GM19193 (cell line): ENCODE data around the gene UFD1.

Experiments
- POLR2A ChIP-seq: IDR thresholded peaks from 4 replicates; pipeline ENCODE4 v1.6.1; 2011; ENCODE audit not compliant: insufficient read depth, insufficient read length; ENCODE audit errors: extremely low read depth

The UFD1 gene

DNA sequence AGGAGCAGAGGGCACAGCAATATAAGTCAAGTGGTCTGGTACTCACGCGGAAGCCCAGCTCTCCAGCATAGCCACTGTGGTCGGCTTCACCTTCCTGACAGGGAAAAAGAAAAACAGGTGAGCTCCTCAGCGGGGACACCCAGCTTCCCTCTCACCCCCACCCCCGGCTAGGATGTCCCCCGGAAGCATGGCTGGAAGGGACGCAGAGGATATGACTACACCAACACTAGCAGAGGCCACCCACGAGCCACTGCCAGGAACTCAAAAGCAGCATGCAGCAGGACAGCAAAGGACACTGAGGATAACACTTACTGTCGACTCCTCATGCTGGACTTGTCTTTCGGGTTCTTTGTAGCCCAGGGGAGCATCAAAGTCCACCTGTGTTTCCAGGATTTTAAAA, 22.5 kb downstream of the UFD1 start:
- no peak for TF ChIP-seq POLR2A

DNA sequence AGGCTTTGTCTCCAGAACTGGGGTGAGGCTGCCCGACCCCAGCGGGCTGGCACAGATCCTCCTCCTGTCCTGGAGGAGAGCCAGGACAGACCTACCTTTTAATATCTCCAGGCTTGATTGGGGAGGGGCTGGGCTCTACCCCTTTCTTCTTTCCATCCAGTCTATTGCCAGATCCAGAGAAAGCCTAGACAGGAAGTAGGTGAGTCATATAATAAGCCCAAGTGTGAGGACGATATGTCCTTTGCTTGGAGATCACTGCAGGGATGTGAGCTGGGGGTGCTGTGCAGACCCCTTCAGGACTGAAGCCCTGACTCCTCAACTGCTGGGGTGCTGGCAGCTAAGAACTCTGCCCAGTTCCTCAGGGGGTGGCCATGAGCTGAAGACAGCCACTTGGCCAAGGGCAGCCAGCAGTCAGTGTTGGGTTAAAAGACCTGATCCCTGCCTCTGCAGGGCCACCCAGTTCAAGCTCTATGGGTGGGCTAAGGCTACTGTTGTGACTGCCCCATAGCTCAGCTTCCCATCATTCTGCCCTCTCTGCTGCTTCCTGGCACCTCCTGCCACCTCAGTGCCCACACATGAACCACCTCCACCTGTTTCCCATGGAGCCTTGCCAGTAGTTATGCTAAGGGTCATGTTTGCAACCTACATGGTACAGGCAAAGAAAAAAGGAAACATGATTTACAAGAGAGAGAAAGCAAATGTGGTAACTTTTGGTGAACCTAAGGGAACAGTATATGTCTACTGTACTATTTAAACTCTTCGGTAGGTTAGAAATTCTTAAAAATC, 23.2 kb downstream of the UFD1 start:
- no peak for TF ChIP-seq POLR2A

DNA sequence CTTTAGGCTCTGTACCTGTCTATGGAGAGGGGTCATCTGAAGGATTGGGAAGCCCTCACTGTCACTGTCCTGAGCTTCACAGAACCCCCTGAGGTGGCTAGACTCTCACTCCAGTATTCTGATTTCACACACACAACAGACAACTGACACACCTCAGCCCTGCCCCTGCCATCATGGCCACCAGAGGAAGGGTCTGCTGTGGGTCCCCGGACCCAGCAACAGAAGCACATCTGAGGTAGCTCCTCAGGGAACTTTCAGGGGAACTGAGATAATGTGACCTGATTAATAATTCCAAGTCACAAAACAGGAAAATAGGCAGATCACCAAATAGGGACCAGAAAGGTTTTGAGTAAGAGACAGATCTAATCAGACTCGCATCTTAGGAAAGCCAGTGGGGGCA, 24.0 kb downstream of the UFD1 start:
- no peak for TF ChIP-seq POLR2A

DNA sequence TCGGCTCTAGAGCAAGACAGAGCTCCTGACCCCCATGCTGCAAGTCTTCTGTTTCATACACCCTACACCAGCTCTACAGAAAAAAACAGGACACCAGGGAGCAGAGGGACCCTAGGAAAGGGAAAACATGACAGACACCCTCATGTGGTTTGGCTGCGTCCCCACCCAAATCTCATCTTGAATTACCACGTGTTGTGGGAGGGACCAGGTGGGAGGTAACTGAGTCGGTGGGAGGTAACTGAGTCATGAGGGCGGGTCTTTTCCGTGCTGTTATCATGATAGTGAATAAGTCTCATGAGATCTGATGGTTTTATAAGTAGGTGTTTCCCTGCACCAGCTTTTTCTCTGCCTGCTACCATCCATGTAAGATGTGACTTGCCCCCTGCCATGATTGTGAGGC, 24.8 kb downstream of the UFD1 start:
- TF ChIP-seq POLR2A: no peak

DNA sequence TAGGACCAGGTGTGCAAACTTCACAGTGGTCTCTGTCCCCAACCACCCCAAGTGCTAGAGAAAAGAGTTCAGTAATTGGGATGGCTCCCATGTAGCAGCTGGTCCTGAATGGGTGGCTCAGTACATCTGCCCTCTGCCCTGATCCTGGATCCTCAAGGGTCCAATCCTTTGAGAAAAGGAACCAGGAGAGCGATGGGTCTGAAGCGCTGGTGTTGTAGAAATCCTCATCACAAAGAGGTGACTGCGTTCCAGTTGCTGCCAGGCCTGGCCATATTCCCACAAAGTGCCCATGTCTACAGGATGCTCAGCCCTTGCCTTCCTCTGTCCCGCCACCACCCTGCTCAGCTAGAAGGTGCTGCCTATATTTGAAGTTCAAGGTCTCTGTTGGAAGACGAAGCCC, 25.3 kb downstream of the UFD1 start:
- TF ChIP-seq POLR2A: no peak

DNA sequence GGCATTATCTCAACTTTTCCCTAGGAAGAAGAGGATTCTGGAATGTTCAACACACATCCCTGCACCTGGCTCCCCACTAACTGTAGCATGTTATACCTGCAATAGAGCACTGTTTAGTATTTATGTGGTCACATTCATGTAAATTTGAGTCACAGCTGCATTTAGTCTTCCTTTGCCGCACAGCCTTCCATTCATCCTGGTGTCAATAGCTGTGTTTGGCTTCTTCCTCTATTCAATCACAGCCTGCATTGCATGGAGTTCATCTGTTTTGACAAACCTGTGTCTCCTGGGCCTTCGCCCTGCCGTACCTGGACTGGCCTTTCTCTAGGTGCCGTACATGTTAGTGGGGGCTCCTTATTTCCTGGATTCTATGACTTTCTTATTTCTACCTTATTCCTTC, 27.4 kb downstream of the UFD1 start:
- no peak for TF ChIP-seq POLR2A

DNA sequence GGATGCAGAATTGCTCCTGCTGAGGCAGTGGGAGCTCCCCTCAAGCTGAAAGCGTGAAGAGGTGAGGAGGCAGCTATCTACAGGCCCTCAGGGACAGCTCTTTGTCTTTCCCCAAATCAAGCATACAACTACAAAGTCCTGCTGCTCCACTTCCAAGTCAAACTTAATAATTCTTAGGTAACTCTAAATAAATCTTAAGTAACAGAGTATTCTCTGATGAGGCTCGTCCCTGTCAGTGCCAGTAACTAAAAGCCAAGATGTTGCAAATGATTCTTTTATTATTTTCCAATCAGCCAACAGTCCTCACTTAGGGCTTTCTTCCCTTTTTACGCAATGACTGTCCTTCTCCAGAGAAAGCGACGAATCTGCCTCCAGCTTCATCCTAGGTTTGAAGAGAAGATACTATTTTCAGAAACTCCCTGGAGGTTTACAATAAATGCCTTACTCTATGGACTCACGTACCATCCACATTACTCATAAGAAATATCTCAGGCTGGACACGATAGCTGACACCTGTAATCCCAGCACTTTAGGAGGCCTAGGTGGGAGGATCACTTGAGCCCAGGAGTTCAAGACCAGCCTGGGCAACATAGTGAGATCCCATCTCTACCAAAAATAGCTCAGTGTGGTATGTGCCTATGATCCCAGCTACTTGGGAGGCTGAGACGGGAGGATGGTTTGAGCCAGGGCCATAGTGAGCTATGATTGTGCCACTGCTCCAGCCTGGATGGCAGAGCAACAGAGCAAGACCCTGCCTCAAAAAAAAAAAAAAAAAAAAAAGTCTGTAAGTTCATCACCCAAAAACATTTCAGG, 28.4 kb downstream of the UFD1 start:
- TF ChIP-seq POLR2A: no peak

DNA sequence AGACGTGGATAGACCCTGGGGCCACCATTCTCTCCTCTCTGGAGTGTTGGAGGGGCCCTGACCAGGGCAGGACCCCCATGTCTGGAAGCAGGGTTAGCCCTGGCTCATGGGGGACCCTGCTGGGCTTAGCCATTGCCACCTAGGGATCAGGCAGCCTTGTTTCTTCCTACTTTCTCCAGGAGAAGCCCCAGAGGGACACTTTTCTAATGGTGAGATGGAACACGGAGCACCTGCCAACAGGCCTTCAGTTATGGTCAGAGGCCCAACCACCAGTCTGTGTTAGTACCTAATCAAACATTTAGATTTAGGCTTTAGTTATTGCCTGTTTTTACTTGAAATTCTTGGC, 29.6 kb downstream of the UFD1 start:
- no peak for TF ChIP-seq POLR2A

DNA sequence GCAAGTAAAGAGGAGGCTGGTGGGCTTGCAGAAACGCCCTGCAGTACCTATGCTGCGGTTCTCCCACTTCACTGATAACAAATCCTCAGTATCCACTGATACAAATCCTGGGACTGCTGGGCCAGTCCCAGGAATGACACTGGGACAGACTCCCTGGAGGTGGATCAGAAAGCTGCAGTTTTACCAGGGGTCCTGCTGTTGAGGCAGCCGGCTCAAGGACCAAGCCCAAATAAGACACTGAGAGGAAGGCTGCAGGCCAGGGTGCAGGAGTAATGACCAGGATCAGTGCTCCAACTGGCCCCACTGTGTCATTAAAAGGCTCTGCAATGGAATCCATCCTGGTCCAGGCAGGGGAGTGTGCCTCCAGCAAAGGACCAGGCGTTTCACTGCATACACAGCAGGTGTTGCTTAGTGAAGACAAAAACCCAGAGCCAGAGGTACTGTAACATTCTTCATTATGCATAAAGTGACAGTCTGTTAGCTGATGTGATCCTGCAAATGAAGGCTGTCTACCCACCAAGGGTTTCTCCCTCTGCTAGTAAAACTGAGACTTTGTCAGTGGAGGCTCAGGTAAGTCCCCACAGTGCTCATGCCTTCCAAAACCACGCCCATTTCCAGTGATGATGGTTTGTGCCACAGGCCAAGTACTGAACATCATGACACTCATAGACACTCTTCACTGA, 30.1 kb downstream of the UFD1 start:
- TF ChIP-seq POLR2A: no peak

DNA sequence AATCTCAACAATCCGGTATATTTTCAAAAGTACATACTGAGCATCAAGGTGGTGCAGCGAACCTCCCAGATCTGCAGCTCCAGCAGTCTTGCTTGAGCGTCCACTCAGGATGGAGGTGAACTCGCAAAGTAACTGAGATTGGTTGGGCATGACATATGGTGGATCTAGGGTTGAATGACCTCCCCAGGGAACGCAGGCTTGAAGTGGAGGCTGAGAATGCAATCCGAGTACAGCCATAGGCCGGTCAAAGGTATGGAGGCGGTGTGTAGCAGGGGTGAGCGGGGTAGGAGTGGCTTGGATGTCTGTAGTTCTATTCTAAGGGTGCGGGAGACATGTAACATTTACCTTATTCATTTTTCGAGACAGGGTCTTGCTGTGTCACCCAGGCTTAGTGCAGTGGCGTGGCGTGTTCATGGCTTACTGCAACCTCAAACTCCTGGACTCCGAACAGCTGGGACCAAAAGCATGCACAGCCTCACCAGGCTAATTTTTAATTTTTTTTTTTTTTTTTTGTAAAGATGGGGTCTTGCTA, 30.9 kb downstream of the UFD1 start:
- no peak for TF ChIP-seq POLR2A

DNA sequence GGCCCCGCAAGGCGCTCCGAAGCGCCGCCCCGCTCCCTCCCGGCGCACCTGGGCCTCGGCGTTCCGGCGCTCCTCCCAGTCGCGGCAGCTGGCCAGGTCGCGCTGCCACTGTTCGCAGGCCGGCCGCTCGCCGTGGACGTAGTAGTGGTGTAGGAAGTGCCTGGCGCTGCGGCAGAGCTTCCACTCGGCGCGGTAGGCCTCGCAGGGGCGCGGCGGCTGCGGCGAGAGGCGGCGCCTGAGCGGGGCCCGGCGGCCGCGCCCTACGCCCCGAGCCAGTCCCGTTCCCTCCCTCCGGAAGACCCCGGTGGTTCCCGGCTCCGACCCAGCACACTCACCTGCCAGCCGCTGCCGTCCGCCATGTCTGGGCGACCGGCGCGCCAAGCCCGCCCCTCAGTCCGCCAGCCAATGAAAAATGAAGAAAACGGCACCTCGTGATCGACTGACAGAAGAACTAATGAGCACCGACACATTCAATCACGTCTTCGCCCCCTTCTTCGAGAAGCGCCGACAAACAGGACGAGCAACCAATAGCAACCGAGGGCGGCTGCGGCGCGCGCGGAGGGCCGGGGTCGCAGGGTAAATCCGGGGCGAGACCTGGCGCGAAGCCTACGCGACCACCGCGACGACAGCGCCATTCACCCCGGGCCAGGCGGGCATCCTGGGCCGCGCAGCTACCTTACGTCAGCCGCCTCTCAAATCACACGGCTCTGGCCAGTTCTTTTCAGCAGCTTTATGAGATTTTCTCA, 31.5 kb downstream of the UFD1 start, which contains the start of gene C22orf39:
C22orf39 (minus strand) TSS at position 382 of the 746 bp plus-strand sequence; CDS start at position 359, 23 bp downstream.
- TF ChIP-seq POLR2A: peak; percentile 86

DNA sequence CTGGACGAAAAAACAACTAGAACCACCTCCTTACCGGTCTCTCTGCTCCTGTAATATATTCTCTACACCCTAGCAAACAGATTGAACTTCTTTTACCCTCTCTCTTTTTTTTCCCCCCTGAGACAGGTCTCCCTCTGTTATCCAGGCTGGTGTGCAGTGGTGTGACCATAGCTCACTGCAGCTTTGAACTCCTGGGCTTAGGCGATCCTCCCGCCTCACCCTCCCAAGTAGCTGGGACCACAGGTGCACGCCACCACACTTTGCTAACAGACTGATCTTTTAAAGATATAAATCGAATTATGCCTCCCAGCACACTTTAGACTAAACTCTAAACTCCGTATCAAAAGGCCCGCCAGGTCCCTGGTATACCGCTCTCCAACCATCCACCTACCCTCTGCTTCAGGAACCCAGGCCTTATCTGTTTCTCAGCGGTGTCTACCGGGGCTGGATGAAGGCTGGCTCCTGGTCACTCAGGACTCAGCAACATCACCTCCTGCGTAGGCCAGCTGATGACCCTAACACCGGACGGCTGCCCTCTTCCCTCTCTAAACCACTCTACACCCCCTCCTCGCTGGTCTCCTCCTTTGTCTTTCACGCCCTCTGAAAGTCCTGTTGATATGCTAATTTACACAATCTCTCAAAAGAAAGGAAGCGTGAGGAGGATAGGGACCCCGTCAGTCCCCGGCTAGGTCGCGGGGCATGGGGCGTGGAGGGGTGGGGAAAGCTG, 32.2 kb downstream of the UFD1 start:
- no peak for TF ChIP-seq POLR2A

DNA sequence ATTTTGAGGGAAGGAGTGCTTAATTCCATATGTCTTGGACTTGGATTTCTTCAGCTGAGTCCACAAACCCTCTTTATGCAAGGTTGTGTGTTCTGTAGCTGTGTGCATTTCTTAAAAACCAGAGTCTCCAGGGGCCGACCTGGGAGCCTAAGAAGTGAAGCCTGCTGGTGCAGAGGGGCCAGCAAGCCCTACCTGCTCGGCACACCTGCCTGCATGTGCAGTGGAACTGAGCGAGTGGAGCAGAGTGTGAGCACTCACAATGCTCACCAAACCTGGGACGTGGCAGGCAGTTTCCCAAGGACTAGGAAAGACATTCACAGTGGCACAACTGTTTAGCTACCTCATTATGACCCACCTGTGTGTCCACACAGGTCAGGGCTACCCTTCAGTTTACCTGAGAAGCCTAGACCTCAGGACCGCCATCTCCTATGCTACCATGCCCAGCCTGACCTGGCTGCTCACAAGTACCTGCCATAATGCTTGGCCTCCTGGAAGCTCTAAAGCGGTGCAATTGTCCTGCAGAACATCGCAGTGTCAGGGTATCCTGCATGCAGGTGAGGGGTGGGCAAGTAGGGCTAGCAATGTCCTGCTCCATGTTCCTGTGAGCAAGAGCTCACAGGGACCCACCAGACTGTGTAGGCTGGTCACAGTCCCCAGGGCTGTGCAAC, 35.3 kb downstream of the UFD1 start:
- TF ChIP-seq POLR2A: no peak

DNA sequence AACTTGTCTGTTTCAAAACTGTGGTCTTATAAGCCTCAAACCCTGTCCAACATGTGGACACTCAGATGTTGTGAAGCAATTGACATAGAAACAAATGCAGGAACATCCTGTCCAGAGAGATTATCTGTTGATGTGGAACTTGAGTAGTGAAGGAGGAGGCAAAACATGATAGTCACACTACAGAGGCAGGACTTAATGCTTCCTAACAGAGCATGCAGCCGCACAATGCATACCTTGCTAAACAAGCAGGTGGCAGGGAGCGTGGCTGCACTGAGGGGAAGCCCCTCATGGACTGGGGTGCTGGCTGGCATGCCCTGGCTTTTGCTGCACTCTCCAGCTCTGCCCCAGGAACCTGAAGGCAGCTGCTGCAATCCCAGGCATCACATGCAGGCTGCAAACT, 36.8 kb downstream of the UFD1 start:
- TF ChIP-seq POLR2A: no peak
